Measurements from ENCODE around the gene CDCA4.
A peak's percentile ranks its signal among the peaks of the same experiment; 100 is the strongest.

The CDCA4 gene

DNA sequence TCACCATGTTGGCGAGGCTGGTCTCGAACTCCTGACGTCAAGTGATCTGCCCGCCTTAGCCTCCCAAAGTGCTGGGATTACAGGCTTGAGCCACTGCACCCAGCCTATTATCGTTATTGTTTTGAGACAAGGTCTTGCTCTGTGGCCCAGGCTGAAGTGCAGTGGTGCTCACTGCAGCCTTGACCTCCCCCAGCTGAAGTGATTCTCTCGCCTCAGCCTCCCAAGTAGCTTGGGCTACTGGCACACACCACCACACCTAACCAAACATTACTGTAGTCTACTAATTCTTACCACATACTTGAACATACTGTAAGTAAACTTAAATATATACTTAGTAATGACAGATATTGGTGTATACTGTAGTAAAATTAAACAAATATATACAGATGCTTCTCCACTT lies 4.5 kb upstream of the CDCA4 start:
- no peak for TF ChIP-seq CTCF (IDR thresholded peaks at IDR 0.05; ENCODE audit: low read depth, low read length)
- H3K4me3 ChIP-seq (replicated peaks in 1 of 2; ENCODE audit: low read depth in 2 of 2, low read length in 2 of 2), result no peak overlapping the region
- DNase-seq (ENCODE audit: low read depth in 2 of 2), result no peak

DNA sequence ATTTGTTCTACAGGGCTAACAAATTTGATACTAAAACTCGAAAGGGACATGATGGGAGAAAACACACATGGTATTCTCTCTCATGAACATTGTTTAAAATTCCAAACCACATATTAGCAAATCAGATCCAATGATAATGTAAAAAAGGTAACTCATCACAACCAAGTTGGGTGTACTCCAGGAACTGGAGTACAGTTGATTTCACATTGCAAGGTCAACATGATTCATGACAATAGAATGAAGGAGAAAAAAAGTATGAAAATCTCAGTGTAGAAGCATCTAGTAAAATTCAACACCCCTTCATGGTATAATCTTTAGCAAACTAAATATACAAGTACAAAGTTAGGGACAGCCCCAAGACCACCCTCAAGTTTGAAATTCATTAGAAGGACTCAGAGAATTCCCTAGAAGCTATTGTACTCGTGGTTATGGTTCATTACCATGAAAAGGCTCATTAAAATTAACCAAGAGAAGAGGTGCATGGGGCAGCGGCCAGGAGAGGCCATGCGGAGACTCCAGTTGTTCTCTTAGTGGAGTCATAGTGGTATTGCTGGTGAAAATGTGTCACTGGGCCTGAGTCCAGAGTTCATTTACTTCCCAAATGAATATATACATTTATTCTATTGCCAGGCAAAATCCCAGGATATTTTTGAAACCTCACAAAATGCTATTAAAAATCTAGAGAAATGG lies 3.1 kb upstream of the CDCA4 start:
- peak; percentile 39 to 84 for DNase-seq (ENCODE audit: low read depth in 2 of 2)
- H3K4me3 ChIP-seq (replicated peaks in 1 of 2; ENCODE audit: low read depth in 2 of 2, low read length in 2 of 2), result no peak overlapping the region
- TF ChIP-seq CTCF (IDR thresholded peaks at IDR 0.05; ENCODE audit: low read depth, low read length), result no peak

GRCh38 chr14:105023144-105023543 lies 2.3 kb upstream of the CDCA4 start:
- DNase-seq (ENCODE audit: low read depth in 2 of 2), result peak in 1 of 2 donors; percentile 58
- H3K4me3 ChIP-seq (replicated peaks in 1 of 2; ENCODE audit: low read depth in 2 of 2, low read length in 2 of 2), result no peak overlapping the region
- no peak for TF ChIP-seq CTCF (IDR thresholded peaks at IDR 0.05; ENCODE audit: low read depth, low read length)

- no peak for TF ChIP-seq CTCF (IDR thresholded peaks at IDR 0.05; ENCODE audit: low read depth, low read length)
- no peak for DNase-seq (ENCODE audit: low read depth in 2 of 2)
- peak overlapping the region; percentile 65 to 76 for H3K4me3 ChIP-seq (replicated peaks in 1 of 2; ENCODE audit: low read depth in 2 of 2, low read length in 2 of 2)
These were observed 1.4 kb upstream of the CDCA4 start for GRCh38 chr14:105022276-105022670.

DNA sequence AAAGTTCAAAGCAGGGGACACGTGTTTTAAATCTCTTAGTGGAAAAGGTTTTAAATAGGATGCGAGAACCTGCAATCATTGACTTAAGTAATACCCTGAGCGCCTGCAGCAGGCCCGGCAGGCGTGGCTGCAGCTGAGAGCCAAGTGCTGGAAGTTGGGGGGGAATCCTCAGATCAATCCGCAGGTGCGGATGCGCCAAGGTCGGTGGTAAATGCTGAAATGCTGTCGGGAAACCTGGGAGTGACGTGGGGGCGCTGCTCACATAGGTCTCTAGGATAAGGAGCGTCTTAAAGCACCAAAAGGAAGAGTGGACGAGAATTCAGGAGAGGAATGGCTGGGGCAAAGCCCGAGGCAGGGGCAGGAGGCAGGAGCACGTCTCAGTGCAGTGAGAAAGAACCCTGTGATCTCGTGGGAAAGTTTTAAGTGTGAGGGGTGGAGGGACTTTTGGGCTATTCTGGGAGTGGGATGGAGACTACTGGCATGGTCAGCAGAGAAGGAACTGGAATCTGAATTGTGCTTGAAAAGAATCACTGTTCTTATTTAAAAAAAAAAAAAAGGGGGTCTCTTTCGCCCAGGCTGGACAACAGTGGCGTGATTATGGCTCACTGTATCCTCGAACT lies 883 bp upstream of the CDCA4 start:
- no peak for TF ChIP-seq CTCF (IDR thresholded peaks at IDR 0.05; ENCODE audit: low read depth, low read length)
- DNase-seq (ENCODE audit: low read depth in 2 of 2), result peak in 1 of 2 donors; percentile 39
- peak overlapping the region; percentile 65 to 76 for H3K4me3 ChIP-seq (replicated peaks in 1 of 2; ENCODE audit: low read depth in 2 of 2, low read length in 2 of 2)

DNA sequence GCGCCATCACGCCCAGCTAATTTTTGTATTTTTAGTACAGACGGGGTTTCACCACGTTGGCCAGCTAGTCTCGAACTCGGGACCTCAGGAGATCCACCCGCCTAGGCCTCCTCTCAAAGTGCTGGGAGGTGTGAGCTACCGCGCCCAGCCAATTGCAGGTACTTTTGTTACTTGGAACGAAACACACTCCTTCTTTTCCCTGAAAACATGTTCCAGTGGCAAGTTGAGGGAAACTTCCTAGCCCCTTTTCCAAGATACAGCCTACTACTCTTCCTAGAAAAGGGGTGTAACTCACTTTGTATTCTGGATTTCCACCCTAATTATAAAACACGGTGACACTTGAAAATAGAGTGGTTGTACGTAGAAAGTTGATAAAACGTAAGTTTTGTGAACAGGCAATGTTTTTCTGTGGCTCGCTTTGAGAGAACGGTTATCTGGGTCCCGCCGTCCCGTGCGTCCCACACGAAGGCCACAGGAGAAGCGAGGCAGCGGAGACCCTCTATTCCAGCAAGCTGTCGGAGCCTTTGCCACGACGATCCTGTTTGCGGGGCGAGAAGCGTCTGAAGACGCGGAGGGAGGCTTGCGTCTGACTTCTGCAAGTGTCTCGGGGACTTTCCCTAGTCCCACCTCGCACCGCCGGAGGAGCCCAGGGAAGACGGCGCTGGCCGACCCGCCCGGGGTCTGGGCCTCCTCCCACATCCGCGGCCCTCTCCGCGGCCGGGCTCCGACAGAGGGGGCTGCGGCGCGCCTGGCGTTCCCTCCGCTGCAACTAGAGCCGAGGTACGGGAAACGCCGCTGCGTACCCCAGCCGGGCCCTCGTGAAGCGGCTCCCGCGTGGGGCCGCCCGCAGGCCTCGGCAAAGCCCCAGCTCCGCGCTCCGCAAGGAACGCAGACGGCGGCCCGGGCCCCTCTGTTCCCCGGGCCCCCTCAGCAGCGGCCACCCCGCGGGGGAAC lies 745 bp downstream of the CDCA4 start:
- peak; percentile 39 to 51 for DNase-seq (ENCODE audit: low read depth in 2 of 2)
- TF ChIP-seq CTCF (IDR thresholded peaks at IDR 0.05; ENCODE audit: low read depth, low read length), result no peak

More for the DNA sequence above, 745 bp downstream of the CDCA4 start:
- peak overlapping the region; percentile 66 to 80 for H3K4me3 ChIP-seq (replicated peaks in 1 of 2; ENCODE audit: low read depth in 2 of 2, low read length in 2 of 2)
